ENCODE measurements around the gene CYBC1.

The CYBC1 gene

DNA sequence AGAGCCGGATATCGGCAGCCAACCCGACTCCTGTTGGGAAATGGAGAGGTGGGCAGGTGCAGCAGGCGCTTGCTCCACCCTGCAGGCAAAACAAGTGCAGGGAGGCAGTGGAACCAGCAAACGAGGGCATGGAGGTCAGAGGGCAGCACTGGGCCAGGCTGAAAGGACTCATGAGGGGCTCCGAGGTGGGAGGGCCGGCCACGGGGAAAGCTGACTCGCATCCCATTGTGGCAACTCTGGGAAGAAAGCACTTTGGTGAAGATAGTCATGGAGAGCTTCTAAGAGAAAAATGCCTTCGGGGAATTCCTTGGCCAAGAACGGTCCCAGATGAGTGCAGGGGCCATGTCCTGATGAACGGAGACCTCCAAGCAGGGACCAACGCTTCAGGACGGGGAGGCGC, 4.4 kb downstream of the CYBC1 start:
- H3K36me3 Mint-ChIP-seq (ENCODE audit: low read depth), result peaks cover 28% of the 10 kb centered on the region
- H3K9me3 Mint-ChIP-seq, result no peaks in the 10 kb centered on the region
- H3K27ac Mint-ChIP-seq, result no peak overlapping the region
- H3K4me3 Mint-ChIP-seq, result no peak overlapping the region
- H3K4me1 Mint-ChIP-seq (ENCODE audit: low read depth), result peaks cover 12% of the 10 kb centered on the region
- H3K27me3 Mint-ChIP-seq (ENCODE audit: low read depth), result no peaks in the 10 kb centered on the region

DNA sequence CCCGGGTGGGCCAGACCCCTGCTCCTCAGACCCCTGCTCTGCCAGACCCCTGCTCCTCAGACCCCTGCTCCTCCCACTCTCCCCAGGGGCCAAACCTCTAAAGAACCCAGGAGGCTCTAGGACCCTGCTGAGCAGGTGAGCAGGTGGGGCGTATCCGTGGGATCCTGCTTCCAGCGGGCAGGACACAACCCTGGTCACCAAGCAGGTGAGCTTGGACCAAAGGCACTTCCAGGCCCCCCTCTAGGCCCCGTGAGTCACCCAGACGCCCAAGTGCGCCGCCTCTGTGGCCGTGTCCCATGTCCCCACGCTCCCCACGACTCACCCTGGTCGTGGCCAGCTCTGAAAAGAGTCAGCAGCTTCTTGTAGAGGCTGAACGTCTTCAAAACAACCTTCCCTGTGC, 5.0 kb downstream of the CYBC1 start:
- Mint-ChIP-seq H3K27me3 (ENCODE audit: low read depth) (no peaks in the 10 kb centered on the region), H3K36me3 (ENCODE audit: low read depth) (peaks cover 28% of the 10 kb centered on the region), H3K9me3 (no peaks in the 10 kb centered on the region), H3K4me3 (no peak overlapping the region), H3K27ac (no peak overlapping the region), H3K4me1 (ENCODE audit: low read depth) (peaks cover 8% of the 10 kb centered on the region)

DNA sequence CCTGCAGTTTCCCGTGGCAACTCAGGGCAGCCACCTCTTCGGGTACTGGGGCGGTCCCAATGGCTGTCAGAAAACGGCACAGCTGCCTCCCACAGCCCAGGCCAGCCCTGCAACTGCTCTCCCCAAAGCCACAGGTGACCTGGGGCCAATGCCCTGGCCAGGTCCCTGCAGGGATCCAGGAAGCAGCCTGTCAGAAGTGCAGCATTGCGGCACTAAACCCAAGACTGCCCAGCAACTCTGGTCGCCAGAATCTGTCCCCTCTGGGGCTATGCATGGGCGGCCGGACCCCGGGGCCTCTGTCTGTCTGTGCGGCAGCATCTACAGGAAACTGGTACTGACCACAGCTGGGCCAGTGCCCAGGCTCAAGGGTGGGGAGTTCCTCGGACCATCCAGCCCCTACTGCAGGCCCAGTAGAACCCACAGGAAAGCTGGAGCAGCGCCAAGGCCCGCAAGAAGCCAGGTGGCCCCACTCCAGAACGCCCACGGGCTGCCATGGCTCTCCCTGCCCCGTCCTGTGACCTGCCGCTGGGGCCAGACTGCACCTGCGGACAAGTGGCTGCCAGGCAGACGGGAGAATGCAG, 5.5 kb downstream of the CYBC1 start:
- Mint-ChIP-seq H3K4me1 (ENCODE audit: low read depth) (peaks cover 10% of the 10 kb centered on the region), H3K36me3 (ENCODE audit: low read depth) (peaks cover 29% of the 10 kb centered on the region), H3K4me3 (no peak overlapping the region), H3K9me3 (no peaks in the 10 kb centered on the region), H3K27ac (no peak overlapping the region), H3K27me3 (ENCODE audit: low read depth) (no peaks in the 10 kb centered on the region)

DNA sequence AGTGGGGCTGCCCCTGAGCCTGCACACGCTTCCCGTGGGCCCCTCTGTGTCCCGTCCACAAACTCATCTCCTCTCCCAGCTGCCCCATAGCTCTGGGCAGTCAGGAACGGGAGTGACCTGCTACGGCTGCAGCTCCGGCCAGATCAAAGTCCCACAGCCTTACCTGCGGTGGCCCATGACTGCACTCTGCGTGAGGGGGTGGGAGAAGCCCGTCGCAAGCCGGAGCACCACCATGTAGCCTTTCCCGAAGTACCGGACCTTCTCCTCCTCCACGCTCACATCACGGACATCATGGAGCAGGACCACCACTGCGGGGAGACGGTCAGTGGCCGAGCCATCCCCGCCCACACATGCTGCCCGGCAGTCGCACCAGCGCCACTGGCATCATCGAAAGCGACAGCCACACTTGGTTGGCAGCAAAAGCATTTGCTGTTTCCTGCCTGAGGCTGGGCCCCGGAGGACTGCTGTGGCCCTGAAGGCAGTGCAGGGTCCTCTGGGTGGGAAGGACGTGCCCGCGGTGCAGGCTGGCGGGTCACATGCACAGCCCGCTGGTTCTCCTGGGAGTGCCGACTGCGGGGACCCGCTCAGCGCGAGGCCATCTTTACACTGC, 6.2 kb downstream of the CYBC1 start:
- H3K36me3 Mint-ChIP-seq (ENCODE audit: low read depth), result peaks cover 23% of the 10 kb centered on the region
- peaks cover 6% of the 10 kb centered on the region for H3K4me1 Mint-ChIP-seq (ENCODE audit: low read depth)
- H3K4me3 Mint-ChIP-seq, result no peak overlapping the region
- H3K27ac Mint-ChIP-seq, result peak overlapping the region; percentile 15
- no peaks in the 10 kb centered on the region for H3K9me3 Mint-ChIP-seq
- no peaks in the 10 kb centered on the region for H3K27me3 Mint-ChIP-seq (ENCODE audit: low read depth)

DNA sequence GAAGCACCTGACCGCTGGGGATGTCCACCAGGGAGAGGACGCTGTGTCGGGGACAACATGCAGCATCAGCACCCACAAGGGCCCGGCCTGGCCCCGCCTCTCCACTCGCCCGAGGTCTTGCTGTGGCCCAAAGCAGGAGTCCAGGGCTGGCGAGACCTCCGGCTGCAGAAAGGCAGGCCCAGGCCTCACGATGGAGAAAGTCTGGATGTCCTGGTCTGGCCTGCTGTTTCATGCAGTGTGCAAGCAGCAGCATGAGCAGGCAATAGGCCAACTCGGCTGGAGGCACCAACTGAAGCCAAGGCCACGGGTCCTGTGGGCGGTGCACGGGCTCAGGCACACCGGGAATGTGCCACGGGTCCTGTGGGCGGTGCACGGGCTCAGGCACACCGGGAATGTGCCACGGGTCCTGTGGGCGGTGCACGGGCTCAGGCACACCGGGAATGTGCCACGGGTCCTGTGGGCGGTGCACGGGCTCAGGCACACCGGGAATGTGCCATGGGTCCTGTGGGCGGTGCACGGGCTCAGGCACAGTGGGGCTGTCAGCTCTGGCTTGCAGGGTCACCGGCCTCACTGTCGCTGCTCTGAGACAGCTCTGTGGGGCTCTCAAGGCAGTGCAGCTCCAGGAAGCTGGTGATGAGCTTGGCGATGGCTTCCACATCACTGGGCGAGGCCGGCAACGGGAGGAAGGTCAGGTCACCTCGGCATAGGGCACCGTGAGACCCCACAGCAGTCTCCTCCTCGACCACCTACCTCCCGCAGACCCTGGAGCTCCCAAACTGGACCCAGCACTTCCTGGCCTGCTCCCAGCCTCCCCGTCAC, 6.9 kb downstream of the CYBC1 start:
- Mint-ChIP-seq H3K27me3 (ENCODE audit: low read depth) (no peaks in the 10 kb centered on the region), H3K27ac (peak overlapping the region; percentile 20), H3K4me3 (no peak overlapping the region), H3K36me3 (ENCODE audit: low read depth) (peaks cover 18% of the 10 kb centered on the region), H3K4me1 (ENCODE audit: low read depth) (peaks cover 3% of the 10 kb centered on the region), H3K9me3 (no peaks in the 10 kb centered on the region)

DNA sequence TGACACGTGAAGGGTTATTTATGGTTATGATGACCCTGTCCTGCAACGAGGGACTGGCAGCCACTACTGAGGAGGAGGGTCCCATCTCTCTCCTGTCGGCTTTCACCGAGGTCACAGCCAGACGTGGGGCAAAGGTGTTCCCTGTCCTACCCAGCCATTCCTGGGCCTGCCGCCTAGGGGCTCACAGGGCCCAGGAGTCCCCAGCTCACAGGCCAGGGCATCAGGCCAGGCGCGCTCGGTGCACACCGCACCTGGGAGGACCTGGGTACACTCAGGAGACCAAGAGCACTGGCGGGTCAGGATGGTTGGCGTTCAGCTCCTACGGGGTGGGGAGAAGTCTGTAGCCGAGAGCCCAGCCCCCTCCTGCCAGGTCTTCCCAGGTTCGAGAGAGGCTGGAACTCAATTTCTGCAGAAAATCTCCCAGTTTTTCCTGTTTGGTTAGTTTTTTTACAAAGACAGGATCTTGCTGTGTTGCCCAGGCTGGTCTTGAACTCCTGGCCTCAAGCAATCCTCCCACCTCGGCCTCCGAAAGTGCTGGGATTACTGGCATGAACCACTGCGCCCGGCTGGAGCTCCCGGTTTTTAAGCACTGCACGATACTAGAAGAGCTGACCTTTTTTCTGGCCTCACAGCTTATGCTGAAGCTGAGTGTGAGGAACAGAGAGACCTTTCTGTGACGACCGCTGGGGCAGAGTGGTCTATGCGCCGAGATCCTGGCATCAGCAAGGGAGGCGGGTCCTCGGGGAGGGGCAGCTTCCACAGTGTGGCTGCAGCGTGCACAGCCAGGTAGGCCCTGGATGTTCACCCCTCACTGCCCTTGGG, 7.7 kb downstream of the CYBC1 start:
- peaks cover 18% of the 10 kb centered on the region for H3K36me3 Mint-ChIP-seq (ENCODE audit: low read depth)
- no peaks in the 10 kb centered on the region for H3K27me3 Mint-ChIP-seq (ENCODE audit: low read depth)
- H3K4me1 Mint-ChIP-seq (ENCODE audit: low read depth), result peaks cover 3% of the 10 kb centered on the region
- no peaks in the 10 kb centered on the region for H3K9me3 Mint-ChIP-seq
- no peak overlapping the region for H3K4me3 Mint-ChIP-seq
- H3K27ac Mint-ChIP-seq, result peak overlapping the region; percentile 20

DNA sequence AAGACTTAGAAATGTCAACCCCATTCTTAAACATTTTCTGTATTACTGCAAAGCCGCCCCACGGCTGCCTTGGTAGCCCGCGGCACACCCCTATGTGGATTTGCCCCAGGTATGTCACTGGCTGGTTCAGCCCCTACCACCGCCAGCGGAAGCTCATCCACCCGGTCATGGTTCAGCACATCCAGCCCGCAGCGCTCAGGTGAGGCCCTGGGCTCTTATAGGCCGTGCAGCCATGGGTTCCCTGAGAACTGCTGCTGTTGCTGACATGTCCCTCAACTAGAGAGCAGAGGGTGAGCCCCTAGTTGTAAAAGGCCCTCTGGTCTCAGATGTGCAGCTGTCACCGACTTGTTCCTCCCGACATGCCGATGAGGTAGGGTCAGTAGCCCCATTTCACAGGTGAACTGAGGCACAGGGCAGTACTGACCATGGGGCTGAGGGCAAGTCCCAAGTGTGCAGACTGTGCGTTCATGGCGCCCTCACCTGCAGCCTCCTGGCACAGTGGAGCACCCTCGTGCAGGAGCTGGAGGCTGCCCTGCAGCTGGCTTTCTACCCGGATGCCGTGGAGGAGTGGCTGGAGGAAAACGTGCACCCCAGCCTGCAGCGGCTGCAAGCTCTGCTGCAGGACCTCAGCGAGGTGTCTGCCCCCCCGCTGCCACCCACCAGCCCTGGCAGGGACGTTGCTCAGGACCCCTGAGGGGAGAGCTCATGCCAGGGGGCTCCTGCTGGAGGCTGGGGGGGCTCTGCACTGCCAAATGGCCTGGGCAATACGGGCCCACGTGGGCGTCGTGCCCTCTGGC, 8.7 kb downstream of the CYBC1 start:
- Mint-ChIP-seq H3K4me1 (ENCODE audit: low read depth) (peaks cover 3% of the 10 kb centered on the region), H3K9me3 (no peaks in the 10 kb centered on the region), H3K36me3 (ENCODE audit: low read depth) (peaks cover 18% of the 10 kb centered on the region), H3K27ac (no peak overlapping the region), H3K4me3 (no peak overlapping the region), H3K27me3 (ENCODE audit: low read depth) (no peaks in the 10 kb centered on the region)

DNA sequence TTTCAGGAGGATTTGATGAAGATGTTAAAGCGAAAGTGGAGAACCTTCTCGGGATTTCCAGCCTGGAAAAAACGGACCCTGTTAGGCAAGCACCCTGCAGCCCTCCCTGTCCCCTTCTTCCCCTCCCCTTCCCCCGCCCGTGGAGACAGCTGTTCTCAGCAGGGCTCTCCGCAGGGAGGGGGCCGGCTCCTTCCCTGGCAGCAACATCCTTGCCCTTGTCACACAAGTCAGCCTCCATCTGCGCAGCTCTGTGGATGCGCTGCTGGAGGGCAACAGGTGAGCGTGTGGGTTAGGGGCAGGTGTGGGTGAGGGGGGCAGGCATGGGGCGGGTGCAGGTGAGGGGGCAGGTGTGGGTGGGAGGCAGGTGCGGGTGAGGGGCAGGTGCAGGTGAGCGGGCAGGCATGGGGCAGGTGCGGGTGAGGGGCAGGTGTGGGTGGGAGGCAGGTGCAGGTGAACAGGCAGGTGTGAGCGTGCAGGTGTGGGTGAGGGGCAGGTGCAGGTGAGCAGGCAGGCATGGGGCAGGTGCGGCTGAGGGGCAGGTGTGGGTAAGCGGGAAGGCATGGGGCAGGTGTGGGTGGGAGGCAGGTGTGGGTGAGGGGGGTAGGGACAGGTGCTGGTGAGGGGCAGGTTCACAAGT, 9.4 kb downstream of the CYBC1 start:
- peaks cover 15% of the 10 kb centered on the region for H3K36me3 Mint-ChIP-seq (ENCODE audit: low read depth)
- H3K4me3 Mint-ChIP-seq, result no peak overlapping the region
- no peak overlapping the region for H3K27ac Mint-ChIP-seq
- H3K27me3 Mint-ChIP-seq (ENCODE audit: low read depth), result no peaks in the 10 kb centered on the region
- H3K4me1 Mint-ChIP-seq (ENCODE audit: low read depth), result peaks cover 3% of the 10 kb centered on the region
- H3K9me3 Mint-ChIP-seq, result no peaks in the 10 kb centered on the region

DNA sequence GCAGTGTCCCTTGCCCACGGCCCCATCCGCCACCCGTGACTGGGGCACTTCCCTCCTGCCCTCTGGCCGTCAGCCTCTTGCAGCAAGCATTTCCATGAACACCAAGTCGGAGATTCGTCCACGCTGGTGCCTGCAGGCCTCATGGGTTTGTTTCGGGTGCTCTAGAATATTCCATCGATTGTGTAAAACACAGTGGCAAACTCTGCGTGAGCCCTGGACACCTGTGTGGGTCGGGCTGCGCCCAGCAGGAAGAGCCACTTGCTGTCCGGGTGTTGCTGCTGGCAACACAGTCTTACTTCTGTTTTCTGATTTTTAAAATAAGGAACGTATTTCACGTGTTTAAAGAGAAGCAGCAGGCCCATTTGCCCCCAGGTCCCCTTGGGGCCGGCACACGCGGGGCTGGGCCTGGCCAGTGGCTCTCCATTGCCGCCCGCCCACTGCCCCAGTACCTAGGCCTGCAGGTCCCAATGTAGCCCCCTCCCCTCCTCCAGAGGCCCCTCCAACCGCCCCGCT, 10.0 kb downstream of the CYBC1 start:
- Mint-ChIP-seq H3K36me3 (ENCODE audit: low read depth) (peaks cover 15% of the 10 kb centered on the region), H3K4me1 (ENCODE audit: low read depth) (peaks cover 3% of the 10 kb centered on the region), H3K27me3 (ENCODE audit: low read depth) (no peaks in the 10 kb centered on the region), H3K4me3 (no peak overlapping the region), H3K27ac (peak overlapping the region; percentile 36), H3K9me3 (no peaks in the 10 kb centered on the region)

DNA sequence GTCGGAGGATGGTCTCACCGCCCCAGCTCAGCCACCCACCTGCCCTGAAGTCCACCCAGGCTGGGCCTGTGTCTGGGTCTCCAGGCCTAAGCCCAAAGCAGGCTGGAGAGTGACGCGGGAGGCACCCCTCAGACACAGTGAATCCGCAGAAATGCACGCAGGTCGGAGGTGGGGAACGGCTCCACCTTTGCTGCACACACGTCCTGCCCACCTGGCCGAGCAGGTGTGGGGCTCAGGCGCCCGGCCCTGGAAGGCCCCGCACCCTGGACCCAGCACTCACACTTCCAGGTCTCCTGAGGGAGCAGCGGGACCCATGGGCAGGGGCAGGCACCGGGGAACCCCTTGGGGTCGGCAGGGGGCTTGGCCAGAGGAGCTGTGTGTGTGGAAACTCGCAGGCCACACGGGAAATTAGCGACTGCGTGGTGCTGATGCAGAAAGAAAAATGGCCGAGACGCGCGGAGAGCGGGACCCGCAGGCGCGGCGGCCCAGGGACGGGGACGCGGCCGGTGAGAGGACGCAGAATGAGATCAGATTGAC, 10.7 kb downstream of the CYBC1 start:
- no peak overlapping the region for H3K27ac Mint-ChIP-seq
- H3K4me1 Mint-ChIP-seq (ENCODE audit: low read depth), result peaks cover 3% of the 10 kb centered on the region
- H3K36me3 Mint-ChIP-seq (ENCODE audit: low read depth), result peaks cover 15% of the 10 kb centered on the region
- no peak overlapping the region for H3K4me3 Mint-ChIP-seq
- no peaks in the 10 kb centered on the region for H3K27me3 Mint-ChIP-seq (ENCODE audit: low read depth)
- no peaks in the 10 kb centered on the region for H3K9me3 Mint-ChIP-seq

DNA sequence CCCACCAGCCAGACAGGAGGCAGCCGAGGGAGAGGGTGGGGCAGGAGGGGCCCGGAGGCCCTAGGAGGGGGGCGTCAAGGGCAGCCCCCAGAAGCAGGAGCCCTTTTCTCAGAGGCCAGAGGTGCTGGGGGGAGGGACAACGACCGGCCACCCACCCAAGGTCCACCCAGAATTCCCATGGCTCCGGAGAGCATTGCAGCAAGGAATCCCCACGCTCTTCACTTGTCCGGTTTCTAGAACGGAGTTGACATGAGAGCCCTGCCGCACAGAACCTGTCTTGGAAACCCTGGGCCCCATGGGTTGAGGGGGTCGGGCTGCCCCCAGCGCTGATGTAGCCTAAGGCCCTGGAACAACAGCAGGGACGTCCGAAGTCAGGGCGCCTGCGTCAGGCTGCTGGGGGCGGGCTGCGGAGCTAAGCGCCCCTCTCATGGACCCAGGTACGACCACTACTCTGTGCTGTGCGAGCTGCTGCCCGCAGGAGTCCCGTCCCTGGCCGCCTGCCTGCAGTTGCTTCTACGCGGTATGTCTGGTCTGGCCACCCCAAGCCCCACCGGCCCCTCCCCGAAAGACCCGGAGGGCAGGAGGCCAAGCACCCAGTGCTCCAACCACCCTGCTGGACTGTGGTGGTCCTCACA, 11.2 kb downstream of the CYBC1 start:
- Mint-ChIP-seq H3K4me1 (ENCODE audit: low read depth) (peaks cover 4% of the 10 kb centered on the region), H3K36me3 (ENCODE audit: low read depth) (peaks cover 15% of the 10 kb centered on the region), H3K27me3 (ENCODE audit: low read depth) (no peaks in the 10 kb centered on the region), H3K9me3 (no peaks in the 10 kb centered on the region), H3K4me3 (no peak overlapping the region), H3K27ac (no peak overlapping the region)

DNA sequence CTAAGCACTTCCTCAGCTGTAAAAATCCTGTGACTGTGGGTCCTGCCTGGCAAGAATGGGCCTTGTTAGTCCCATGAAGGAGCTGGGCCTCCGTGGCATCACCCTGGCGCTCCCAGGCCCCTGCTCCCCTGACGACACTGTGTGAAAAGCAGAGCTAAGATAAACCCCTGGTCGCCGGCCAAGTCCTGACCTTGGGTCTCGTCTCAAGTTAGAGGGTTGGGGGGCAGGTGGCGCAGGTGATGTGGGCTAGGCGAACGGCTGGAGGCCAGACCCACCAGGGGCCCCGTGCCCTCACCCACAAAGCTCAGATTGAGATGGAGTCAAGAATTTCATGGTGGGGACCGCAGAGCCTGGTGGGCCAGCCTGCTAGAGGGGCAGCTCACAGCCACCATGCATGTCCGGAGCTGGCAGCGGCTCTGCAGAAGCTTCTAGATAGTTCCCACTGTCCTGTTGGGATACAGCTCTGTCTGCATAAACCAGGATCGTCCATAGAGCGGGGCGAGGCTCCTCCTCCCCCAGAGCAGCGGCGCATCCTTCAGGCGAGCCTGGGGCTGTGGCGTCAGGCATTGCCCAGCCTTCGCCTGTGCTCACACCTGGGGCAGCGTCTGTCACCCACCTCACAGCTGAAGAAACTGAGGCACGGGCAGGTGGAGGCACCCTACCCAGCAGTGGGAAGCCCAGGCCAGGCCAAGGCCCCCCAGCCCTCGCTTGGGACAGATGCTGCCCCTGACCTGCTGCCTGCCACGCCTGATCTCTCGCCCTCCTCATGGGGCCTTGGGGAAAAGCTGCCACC, 12.0 kb downstream of the CYBC1 start:
- no peaks in the 10 kb centered on the region for H3K27me3 Mint-ChIP-seq (ENCODE audit: low read depth)
- H3K9me3 Mint-ChIP-seq, result no peaks in the 10 kb centered on the region
- peaks cover 18% of the 10 kb centered on the region for H3K36me3 Mint-ChIP-seq (ENCODE audit: low read depth)
- peaks cover 8% of the 10 kb centered on the region for H3K4me1 Mint-ChIP-seq (ENCODE audit: low read depth)
- no peak overlapping the region for H3K27ac Mint-ChIP-seq
- no peak overlapping the region for H3K4me3 Mint-ChIP-seq

Data from T-helper 1 cell treated with Interleukin-12 subunit alpha and Interleukin-12 subunit beta and Interleukin-4 antibody, amounts not matched to agents 30 μg/mL and 1 μg/mL, for 36 hours (primary cell).